Panc1 (cell line): ENCODE data around the gene ADARB2. TPM values are rescaled to one million over a fixed set of nuclear protein-coding genes. Genes with fewer than 3 reads are reported as not detected.
"Not testable (repeated sequence)": the region's sequence is repeated elsewhere in the genome, so short reads cannot be mapped to it uniquely, and the experiment has no call there.

Experiments used
- ATAC-seq: fragments of 200-7000 bp; cut with Tn5 transposase; 2 replicates; pipeline ENCODE4 v1.9.1; 2020; ENCODE audit warnings: mild to moderate bottlenecking, moderate library complexity
- BruUV-seq: library from RNA; stranded (reverse); fragments of 400-500 nt; replicated peaks from 2 replicates; lab custom pipeline; 2021; lab: Mats Ljungman, UMichigan
- CTCF ChIA-PET: fragments of 300-600 bp; sonication (Branson Sonifier 250); formaldehyde crosslinking; loops from one replicate; lab custom pipeline; 2022; ENCODE audit warnings: antibody characterized with exemption; lab: Charles Lee
- POLR2A ChIA-PET: fragments of 300-600 bp; sonication (Branson Sonifier 250); formaldehyde crosslinking; loops from one replicate; lab custom pipeline; 2022; ENCODE audit warnings: antibody characterized with exemption; lab: Charles Lee
- DNase-seq: peaks from one replicate; pipeline ENCODE4 v3.0.0-alpha.2; 2010; ENCODE audit warnings: low read depth, low spot score
- H3K27ac ChIP-seq: 2 replicates; pipeline ENCODE4 v1.5.1; 2011; ENCODE audit warnings: mild to moderate bottlenecking, low read length, inconsistent platforms
- H3K27me3 ChIP-seq: fragments of 200-500 bp; sonication (Bioruptor generic); 2 replicates; pipeline ENCODE4 v1.6.0; 2014; ENCODE audit warnings: low read length, inconsistent platforms; ENCODE audit not compliant: control insufficient read depth, insufficient read depth
- H3K36me3 ChIP-seq: fragments of 200-500 bp; sonication (Bioruptor generic); 2 replicates; pipeline ENCODE4 v1.5.1; 2014; ENCODE audit warnings: inconsistent platforms, mild to moderate bottlenecking, low read length, moderate library complexity; ENCODE audit not compliant: control insufficient read depth, insufficient read depth
- H3K4me1 ChIP-seq: 2 replicates; pipeline ENCODE4 v1.5.1; 2011; ENCODE audit warnings: inconsistent platforms, mild to moderate bottlenecking, low read length, moderate library complexity; ENCODE audit not compliant: control insufficient read depth, insufficient read depth
- H3K4me3 ChIP-seq, 2 experiments: 2 replicates each; pipeline ENCODE4 v1.5.1; 2011 to 2012; ENCODE audit warnings: low read depth in 2 of 2, low read length in 2 of 2, mild to moderate bottlenecking in 2 of 2, inconsistent platforms in 1 of 2, moderate library complexity in 1 of 2
- H3K9me3 ChIP-seq: fragments of 200-500 bp; sonication (Bioruptor generic); 2 replicates; pipeline ENCODE4 v1.5.1; 2014; ENCODE audit warnings: low read depth, mild to moderate bottlenecking, inconsistent platforms, low read length, moderate library complexity; ENCODE audit not compliant: control insufficient read depth, insufficient read depth
- CTCF ChIP-seq: fragments of 450-650 bp; IDR thresholded peaks from 2 replicates; pipeline ENCODE4 v1.5.1; 2017; ENCODE audit warnings: mild to moderate bottlenecking
- POLR2AphosphoS5 ChIP-seq: IDR thresholded peaks from 2 replicates; pipeline ENCODE4 v1.6.1; 2012; ENCODE audit warnings: mild to moderate bottlenecking, low read depth, low read length, moderate library complexity
- SIN3A ChIP-seq: IDR thresholded peaks from 2 replicates; pipeline ENCODE4 v1.6.1; 2012; ENCODE audit warnings: low read depth, mild to moderate bottlenecking, low read length, moderate library complexity, borderline replicate concordance; ENCODE audit not compliant: insufficient read depth
- TCF7L2 ChIP-seq: IDR thresholded peaks from 2 replicates; pipeline ENCODE4 v1.6.1; 2011; ENCODE audit warnings: mild to moderate bottlenecking, low read depth, low read length, inconsistent platforms
- in situ Hi-C: cut with HindIII; loops from 2 replicates; pipeline ENCODE4 v1.10.0; 2016; ENCODE audit warnings: low sequenced_read_pairs, low pct_unique_long_range_greater_than_20kb
- intact Hi-C: fragments of 100-400 bp; cut with micrococcal nuclease; formaldehyde crosslinking; loops from one replicate; pipeline ENCODE4 v1.10.0; 2022; ENCODE audit not compliant: unreplicated experiment
- total RNA-seq: library from RNA; stranded (reverse); gene quantifications from one replicate; pipeline ENCODE4 v1.2.1, GENCODE V29; 2021; ENCODE audit not compliant: unreplicated experiment
- TF ChIP-seq, protein P1 (sequence below), 2 experiments: IDR thresholded peaks; 2 replicates each; pipeline ENCODE4 v1.6.1; 2011 to 2012; ENCODE audit warnings: low read depth in 2 of 2, control low read depth in 1 of 2, low read length in 1 of 2, mild to moderate bottlenecking in 1 of 2, moderate library complexity in 1 of 2; ENCODE audit not compliant: insufficient read depth in 1 of 2

The ADARB2 gene
- total RNA-seq, 1 experiment from 2014 or later, result 0.31 TPM

- ChIA-PET CTCF (no interaction called here), POLR2A (no interaction called here)
- no peak overlapping the region for H3K27ac ChIP-seq
- ATAC-seq (no peak), DNase-seq (no peak)
- no peaks in the 10 kb centered on the region for H3K9me3 ChIP-seq
- intact Hi-C loops (no loop called here), in situ Hi-C loops (no loop called here)
- no TSS peak for BruUV-seq
- no peaks in the 10 kb centered on the region for H3K36me3 ChIP-seq
- no peak overlapping the region for H3K4me3 ChIP-seq
- H3K4me1 ChIP-seq, result no peaks in the 10 kb centered on the region
- H3K27me3 ChIP-seq, result no peaks in the 10 kb centered on the region
- TF ChIP-seq CTCF (no peak), POLR2AphosphoS5 (no peak), SIN3A (no peak), TCF7L2 (no peak)
- TF ChIP-seq, protein P1, sequence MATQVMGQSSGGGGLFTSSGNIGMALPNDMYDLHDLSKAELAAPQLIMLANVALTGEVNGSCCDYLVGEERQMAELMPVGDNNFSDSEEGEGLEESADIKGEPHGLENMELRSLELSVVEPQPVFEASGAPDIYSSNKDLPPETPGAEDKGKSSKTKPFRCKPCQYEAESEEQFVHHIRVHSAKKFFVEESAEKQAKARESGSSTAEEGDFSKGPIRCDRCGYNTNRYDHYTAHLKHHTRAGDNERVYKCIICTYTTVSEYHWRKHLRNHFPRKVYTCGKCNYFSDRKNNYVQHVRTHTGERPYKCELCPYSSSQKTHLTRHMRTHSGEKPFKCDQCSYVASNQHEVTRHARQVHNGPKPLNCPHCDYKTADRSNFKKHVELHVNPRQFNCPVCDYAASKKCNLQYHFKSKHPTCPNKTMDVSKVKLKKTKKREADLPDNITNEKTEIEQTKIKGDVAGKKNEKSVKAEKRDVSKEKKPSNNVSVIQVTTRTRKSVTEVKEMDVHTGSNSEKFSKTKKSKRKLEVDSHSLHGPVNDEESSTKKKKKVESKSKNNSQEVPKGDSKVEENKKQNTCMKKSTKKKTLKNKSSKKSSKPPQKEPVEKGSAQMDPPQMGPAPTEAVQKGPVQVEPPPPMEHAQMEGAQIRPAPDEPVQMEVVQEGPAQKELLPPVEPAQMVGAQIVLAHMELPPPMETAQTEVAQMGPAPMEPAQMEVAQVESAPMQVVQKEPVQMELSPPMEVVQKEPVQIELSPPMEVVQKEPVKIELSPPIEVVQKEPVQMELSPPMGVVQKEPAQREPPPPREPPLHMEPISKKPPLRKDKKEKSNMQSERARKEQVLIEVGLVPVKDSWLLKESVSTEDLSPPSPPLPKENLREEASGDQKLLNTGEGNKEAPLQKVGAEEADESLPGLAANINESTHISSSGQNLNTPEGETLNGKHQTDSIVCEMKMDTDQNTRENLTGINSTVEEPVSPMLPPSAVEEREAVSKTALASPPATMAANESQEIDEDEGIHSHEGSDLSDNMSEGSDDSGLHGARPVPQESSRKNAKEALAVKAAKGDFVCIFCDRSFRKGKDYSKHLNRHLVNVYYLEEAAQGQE (IDR thresholded peaks at IDR 0.05; ENCODE audit: insufficient read depth in 1 of 2, low read depth in 2 of 2, low read length in 1 of 2), result no peak
Measured at GRCh38 chr10:1354809-1355710, 382.3 kb downstream of the ADARB2 start.

GRCh38 chr10:1352296-1352695 is 385.0 kb downstream of the ADARB2 start:
- in situ Hi-C loops, H3K27me3 ChIP-seq, POLR2A ChIA-PET, CTCF ChIA-PET, H3K27ac ChIP-seq, DNase-seq, ATAC-seq, H3K9me3 ChIP-seq, H3K4me3 ChIP-seq, BruUV-seq, H3K36me3 ChIP-seq, H3K4me1 ChIP-seq, intact Hi-C loops: not testable (repeated sequence)

- in situ Hi-C loops (no loop called here), intact Hi-C loops (no loop called here)
- Histone ChIP-seq H3K4me3 (no peak overlapping the region), H3K9me3 (no peaks in the 10 kb centered on the region), H3K27me3 (no peaks in the 10 kb centered on the region), H3K36me3 (no peaks in the 10 kb centered on the region), H3K27ac (no peak overlapping the region), H3K4me1 (no peaks in the 10 kb centered on the region)
- ATAC-seq (no peak), DNase-seq (no peak)
- no peak for TF ChIP-seq POLR2AphosphoS5
- TF ChIP-seq CTCF, result no peak
- TF ChIP-seq, protein P1 (IDR thresholded peaks at IDR 0.05; ENCODE audit: insufficient read depth in 1 of 2, low read depth in 2 of 2, low read length in 1 of 2), result no peak
- no TSS peak for BruUV-seq
- POLR2A ChIA-PET, result no interaction called here
- CTCF ChIA-PET, result no interaction called here
Measured at GRCh38 chr10:1348773-1349050, 388.6 kb downstream of the ADARB2 start.
